Mesendoderm (in vitro differentiated cells): Measurements from ENCODE around the gene HTR6.
"Not testable (repeated sequence)": the region's sequence is repeated elsewhere in the genome, so short reads cannot be mapped to it uniquely, and the experiment has no call there.

Experiments
- DNase-seq: peaks from one replicate; pipeline ENCODE4 v3.0.0; 2013
- H2AK5ac ChIP-seq: 2 replicates; pipeline ENCODE4 v1.6.1; 2013; ENCODE audit warnings: low read length, inconsistent platforms
- H2BK120ac ChIP-seq: 2 replicates; pipeline ENCODE4 v1.6.1; 2013; ENCODE audit warnings: low read depth, mild to moderate bottlenecking, low read length, moderate library complexity, mixed read lengths
- H2BK15ac ChIP-seq: replicated peaks from 2 replicates; pipeline ENCODE4 v1.6.1; 2013; ENCODE audit warnings: low read depth, mild to moderate bottlenecking, moderate library complexity
- H2BK5ac ChIP-seq: 2 replicates; pipeline ENCODE4 v1.6.1; 2013; ENCODE audit warnings: low read length, inconsistent platforms
- H3K18ac ChIP-seq: 2 replicates; pipeline ENCODE4 v1.6.1; 2013; ENCODE audit warnings: mild to moderate bottlenecking, low read length, mixed read lengths
- H3K23ac ChIP-seq: one replicate; pipeline ENCODE4 v1.6.1; 2013; ENCODE audit warnings: low read length
- H3K27ac ChIP-seq: 2 replicates; pipeline ENCODE4 v1.5.1; 2013; ENCODE audit warnings: low read depth, mild to moderate bottlenecking, inconsistent platforms, low read length, moderate library complexity
- H3K27me3 ChIP-seq: 2 replicates; pipeline ENCODE4 v1.6.1; 2013; ENCODE audit warnings: low read length, control low read depth, mild to moderate bottlenecking, inconsistent platforms; ENCODE audit not compliant: insufficient read depth, poor library complexity
- H3K36me3 ChIP-seq: 2 replicates; pipeline ENCODE4 v1.6.1; 2013; ENCODE audit warnings: low read length, inconsistent platforms; ENCODE audit not compliant: control insufficient read depth, insufficient read depth
- H3K4ac ChIP-seq: one replicate; pipeline ENCODE4 v1.6.1; 2013; ENCODE audit warnings: low read depth, mild to moderate bottlenecking, low read length, moderate library complexity
- H3K4me1 ChIP-seq: 2 replicates; pipeline ENCODE4 v1.6.1; 2013; ENCODE audit warnings: low read depth, low read length, inconsistent platforms; ENCODE audit not compliant: control insufficient read depth
- H3K4me2 ChIP-seq: 2 replicates; pipeline ENCODE4 v1.6.1; 2013; ENCODE audit warnings: low read length
- H3K4me3 ChIP-seq: 2 replicates; pipeline ENCODE4 v1.5.1; 2013; ENCODE audit warnings: mild to moderate bottlenecking, low read length
- H3K56ac ChIP-seq: one replicate; pipeline ENCODE4 v1.6.1; 2013; ENCODE audit warnings: low read length
- H3K79me1 ChIP-seq: 2 replicates; pipeline ENCODE4 v1.6.1; 2013; ENCODE audit warnings: low read length, inconsistent platforms
- H3K79me2 ChIP-seq: 2 replicates; pipeline ENCODE4 v1.6.1; 2013; ENCODE audit warnings: mild to moderate bottlenecking, low read length; ENCODE audit not compliant: control insufficient read depth, insufficient read depth
- H3K9ac ChIP-seq: 2 replicates; pipeline ENCODE4 v1.6.1; 2013; ENCODE audit warnings: low read length, inconsistent platforms
- H4K5ac ChIP-seq: one replicate; pipeline ENCODE4 v1.6.1; 2013; ENCODE audit warnings: low read length
- H4K8ac ChIP-seq: one replicate; pipeline ENCODE4 v1.6.1; 2013; ENCODE audit warnings: low read depth, mild to moderate bottlenecking, control low read depth, low read length, moderate library complexity
- WGBS: extraction: QIAGEN DNeasy Blood & Tissue Kit; methylation state at CpG from one replicate; pipeline ENCODE4 v1.1.7; 2013; ENCODE audit warnings: low lambda C conversion rate, missing lambda C conversion rate; ENCODE audit not compliant: insufficient coverage; ENCODE audit errors: extremely low coverage; 5-methylcytosine and 5-hydroxymethylcytosine counted together

Gene HTR6

DNA sequence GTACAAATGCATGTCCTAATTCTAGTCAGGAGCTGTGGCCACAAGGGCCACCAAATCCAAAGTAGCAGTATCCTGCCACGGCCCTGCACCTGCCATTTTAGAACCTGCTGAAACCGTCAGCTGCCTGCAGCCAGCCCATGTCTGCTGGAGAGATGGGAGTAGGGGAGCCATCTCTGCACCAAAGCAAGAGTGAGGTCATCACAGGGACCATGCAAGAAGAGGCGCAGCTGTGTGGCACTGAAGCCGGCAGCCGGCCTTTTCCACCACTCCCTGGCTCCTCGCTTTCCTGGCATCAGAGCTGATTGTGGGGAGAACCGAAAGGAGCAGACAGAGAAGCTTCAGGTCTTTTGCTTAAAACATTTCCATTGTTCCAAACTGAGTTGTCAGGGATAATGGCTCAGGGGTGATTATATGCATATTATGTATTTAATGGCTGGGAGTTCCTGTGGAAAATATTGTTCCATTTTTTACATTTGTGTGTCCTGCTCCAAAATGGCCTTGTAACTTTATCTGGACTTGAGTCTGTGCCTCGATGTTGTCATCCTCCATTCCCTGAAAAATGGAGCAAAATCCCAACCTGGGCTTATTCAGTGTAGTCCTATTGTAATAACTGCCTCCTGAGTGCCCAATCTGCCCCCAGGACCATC lies 39.3 kb upstream of the HTR6 start:
- H3K4me2 ChIP-seq = no peak overlapping the region
- H3K27ac ChIP-seq = no peak overlapping the region
- H3K27me3 ChIP-seq = no peaks in the 10 kb centered on the region
- no peak overlapping the region for H2AK5ac ChIP-seq
- H2BK15ac ChIP-seq = no peak overlapping the region
- H3K4me1 ChIP-seq = no peaks in the 10 kb centered on the region
- H3K4ac ChIP-seq = no peak overlapping the region
- no peak overlapping the region for H2BK120ac ChIP-seq
- H3K79me1 ChIP-seq = peaks cover 9% of the 10 kb centered on the region
- WGBS = no CpG with 5 or more reads among the region's 8 CpGs
- H3K56ac ChIP-seq = no peak overlapping the region
- H3K4me3 ChIP-seq = no peak overlapping the region
- no peak overlapping the region for H4K5ac ChIP-seq
- no peak overlapping the region for H3K18ac ChIP-seq
- no peak overlapping the region for H3K23ac ChIP-seq
- no peak overlapping the region for H3K9ac ChIP-seq
- peaks cover 4% of the 10 kb centered on the region for H3K79me2 ChIP-seq
- DNase-seq = no peak
- H4K8ac ChIP-seq = no peak overlapping the region
- H3K36me3 ChIP-seq = no peaks in the 10 kb centered on the region
- H2BK5ac ChIP-seq = no peak overlapping the region

DNA sequence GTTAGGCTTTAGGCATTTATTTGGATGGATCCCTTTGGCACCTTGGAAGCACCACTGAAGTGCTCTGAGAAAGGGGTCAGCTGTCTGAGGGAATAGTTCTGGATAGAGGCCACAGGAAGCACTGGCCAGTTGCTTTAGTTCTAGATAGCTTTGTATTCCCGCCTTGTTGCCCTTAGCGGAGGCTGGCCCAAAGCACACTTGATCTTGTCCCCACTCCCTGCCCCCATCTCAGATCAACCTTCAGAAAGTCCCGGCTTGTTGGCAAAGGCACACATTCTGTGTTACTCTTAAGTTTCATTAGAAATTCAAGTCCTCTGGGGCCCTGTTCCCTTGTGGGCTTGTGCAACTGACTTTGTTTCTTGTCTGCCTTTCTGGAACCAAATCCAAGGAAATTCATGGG lies 35.8 kb upstream of the HTR6 start:
- Histone ChIP-seq H3K4me1 (no peaks in the 10 kb centered on the region), H3K4me2 (no peak overlapping the region), H3K18ac (no peak overlapping the region), H3K79me1 (peaks cover 2% of the 10 kb centered on the region), H2BK120ac (no peak overlapping the region), H2BK15ac (no peak overlapping the region), H3K4ac (no peak overlapping the region), H3K36me3 (no peaks in the 10 kb centered on the region), H3K79me2 (no peaks in the 10 kb centered on the region), H4K5ac (no peak overlapping the region), H3K23ac (no peak overlapping the region), H3K27ac (no peak overlapping the region), H2BK5ac (no peak overlapping the region), H3K9ac (no peak overlapping the region), H3K4me3 (no peak overlapping the region), H3K56ac (no peak overlapping the region), H2AK5ac (no peak overlapping the region), H3K27me3 (no peaks in the 10 kb centered on the region), H4K8ac (no peak overlapping the region)
- WGBS = no CpG with 5 or more reads among the region's 3 CpGs
- DNase-seq = no peak

DNA sequence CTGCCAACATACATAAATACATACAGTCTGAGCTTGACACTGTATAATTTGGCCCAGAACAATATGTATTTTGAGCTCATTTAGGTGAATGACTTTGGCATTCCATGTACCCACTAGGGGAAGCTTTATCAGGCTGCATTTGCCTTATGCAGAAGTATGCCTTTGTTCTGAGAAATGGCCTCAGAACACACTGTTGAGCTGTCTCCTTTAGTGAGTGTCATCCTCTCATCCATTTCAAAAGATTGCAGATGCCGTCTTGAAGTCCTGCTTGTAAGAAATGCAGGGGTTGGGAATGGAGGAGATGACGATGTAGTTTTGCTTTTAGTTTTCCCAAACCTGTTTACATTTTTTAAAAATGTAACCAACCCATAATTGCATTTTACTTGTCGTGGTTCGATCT lies 35.3 kb upstream of the HTR6 start:
- Histone ChIP-seq H3K56ac (no peak overlapping the region), H3K4ac (no peak overlapping the region), H2BK15ac (no peak overlapping the region), H4K8ac (no peak overlapping the region), H2BK5ac (no peak overlapping the region), H3K4me3 (no peak overlapping the region), H3K79me2 (no peaks in the 10 kb centered on the region), H3K9ac (no peak overlapping the region), H3K4me1 (no peaks in the 10 kb centered on the region), H4K5ac (no peak overlapping the region), H2AK5ac (no peak overlapping the region), H3K36me3 (no peaks in the 10 kb centered on the region), H3K79me1 (peaks cover 2% of the 10 kb centered on the region), H3K27ac (no peak overlapping the region), H3K18ac (no peak overlapping the region), H3K27me3 (no peaks in the 10 kb centered on the region), H2BK120ac (no peak overlapping the region), H3K4me2 (no peak overlapping the region), H3K23ac (no peak overlapping the region)
- WGBS = no CpG with 5 or more reads among the region's 4 CpGs
- DNase-seq = no peak

DNA sequence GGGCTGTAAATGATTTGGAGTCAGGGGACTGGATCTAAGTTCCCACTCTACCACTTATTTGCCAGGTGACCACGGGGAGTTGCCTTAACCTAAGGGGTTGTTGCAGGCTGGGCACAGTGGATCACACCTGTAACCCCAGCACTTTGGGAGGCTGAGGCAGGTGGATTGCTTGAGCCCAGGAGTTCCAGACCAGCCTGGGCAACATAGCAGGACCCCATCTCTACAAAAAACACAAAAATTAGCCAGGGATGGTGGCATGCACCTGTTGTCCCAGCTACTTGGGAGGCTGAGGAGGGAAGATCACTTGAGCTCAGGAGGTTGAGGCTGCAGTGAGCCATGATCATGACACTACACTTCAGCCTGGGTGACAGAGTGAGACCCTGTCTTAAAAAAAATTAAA lies 34.5 kb upstream of the HTR6 start:
- H3K4me1 ChIP-seq, H3K9ac ChIP-seq, H3K4me2 ChIP-seq, H3K79me1 ChIP-seq, H2BK15ac ChIP-seq, H3K27ac ChIP-seq, H4K8ac ChIP-seq, H3K56ac ChIP-seq, H3K18ac ChIP-seq, H2BK5ac ChIP-seq, H3K79me2 ChIP-seq, H4K5ac ChIP-seq, H2BK120ac ChIP-seq, H2AK5ac ChIP-seq, H3K36me3 ChIP-seq, DNase-seq, H3K27me3 ChIP-seq, H3K23ac ChIP-seq, H3K4me3 ChIP-seq, H3K4ac ChIP-seq: not testable (repeated sequence)
- WGBS = no CpG with 5 or more reads among the region's 1 CpG

DNA sequence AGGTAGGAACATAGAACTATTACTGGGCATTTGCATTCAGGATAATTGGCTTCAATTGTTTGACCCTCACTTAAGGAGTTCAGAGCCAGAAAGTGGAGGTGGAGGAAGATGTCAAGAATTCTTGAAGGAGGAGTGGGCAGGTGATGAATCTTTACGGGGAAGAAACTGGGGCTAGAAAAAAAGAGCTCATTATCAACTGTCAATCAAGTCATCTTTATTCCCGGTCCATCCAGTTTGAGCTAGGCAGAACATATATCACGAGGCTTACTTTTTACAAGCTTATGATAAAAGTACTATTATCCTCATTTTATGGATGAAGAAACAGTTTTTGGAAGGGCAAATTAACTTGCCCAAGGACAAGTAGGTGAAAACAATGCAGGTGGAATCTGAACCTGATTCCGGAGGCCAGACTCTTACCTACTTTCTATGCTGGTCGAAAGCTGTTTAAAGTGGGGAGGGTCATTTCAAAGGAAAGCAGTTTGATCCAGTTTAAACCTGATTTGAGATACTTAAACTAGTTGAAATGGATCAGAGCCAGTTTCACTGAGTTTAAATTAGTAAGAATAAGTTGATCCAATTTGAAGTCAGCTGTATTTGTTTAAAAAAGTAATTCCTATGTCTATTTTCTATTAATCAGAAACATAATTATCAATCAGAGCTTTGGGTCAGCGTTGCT lies 33.8 kb upstream of the HTR6 start:
- no peak overlapping the region for H2BK15ac ChIP-seq
- no peak overlapping the region for H4K8ac ChIP-seq
- no peaks in the 10 kb centered on the region for H3K4me1 ChIP-seq
- no peak overlapping the region for H2BK120ac ChIP-seq
- no peak overlapping the region for H3K4me2 ChIP-seq
- H3K4ac ChIP-seq = no peak overlapping the region
- H4K5ac ChIP-seq = no peak overlapping the region
- no peak overlapping the region for H3K27ac ChIP-seq
- no CpG with 5 or more reads among the region's 6 CpGs for WGBS
- H3K36me3 ChIP-seq = no peaks in the 10 kb centered on the region
- no peak overlapping the region for H3K4me3 ChIP-seq
- no peaks in the 10 kb centered on the region for H3K79me2 ChIP-seq
- H3K56ac ChIP-seq = no peak overlapping the region
- H3K27me3 ChIP-seq = no peaks in the 10 kb centered on the region
- H2AK5ac ChIP-seq = no peak overlapping the region
- no peaks in the 10 kb centered on the region for H3K79me1 ChIP-seq
- no peak for DNase-seq
- H3K18ac ChIP-seq = no peak overlapping the region
- H3K9ac ChIP-seq = no peak overlapping the region
- H2BK5ac ChIP-seq = no peak overlapping the region
- H3K23ac ChIP-seq = no peak overlapping the region

DNA sequence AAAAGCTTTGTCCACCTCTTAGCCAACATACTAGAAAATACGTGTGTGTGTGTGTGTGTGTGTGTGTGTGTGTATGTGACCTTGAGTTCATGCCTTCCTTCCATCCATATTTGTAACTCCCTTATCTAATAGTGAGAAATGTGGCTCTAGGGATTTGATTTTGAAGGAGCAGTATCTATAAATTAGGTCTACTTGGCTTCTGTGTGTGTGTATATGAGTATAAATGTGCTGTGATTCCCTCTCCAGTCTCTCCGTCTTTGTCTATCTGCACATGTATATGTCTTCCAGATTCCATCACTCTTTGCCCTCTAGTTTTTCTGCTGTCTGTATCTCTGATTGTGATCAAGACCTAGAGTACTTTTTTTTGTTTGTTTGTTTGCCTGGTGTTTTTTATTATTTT lies 32.5 kb upstream of the HTR6 start:
- no peak overlapping the region for H4K8ac ChIP-seq
- no peak overlapping the region for H2AK5ac ChIP-seq
- no peaks in the 10 kb centered on the region for H3K27me3 ChIP-seq
- no peak for DNase-seq
- no peak overlapping the region for H3K9ac ChIP-seq
- H3K79me2 ChIP-seq = no peaks in the 10 kb centered on the region
- WGBS = no CpG with 5 or more reads among the region's 2 CpGs
- H3K36me3 ChIP-seq = no peaks in the 10 kb centered on the region
- no peaks in the 10 kb centered on the region for H3K4me1 ChIP-seq
- H2BK15ac ChIP-seq = no peak overlapping the region
- no peak overlapping the region for H3K4ac ChIP-seq
- no peak overlapping the region for H3K23ac ChIP-seq
- H2BK120ac ChIP-seq = no peak overlapping the region
- H4K5ac ChIP-seq = no peak overlapping the region
- no peak overlapping the region for H3K18ac ChIP-seq
- no peak overlapping the region for H3K4me3 ChIP-seq
- no peak overlapping the region for H2BK5ac ChIP-seq
- H3K27ac ChIP-seq = no peak overlapping the region
- H3K4me2 ChIP-seq = no peak overlapping the region
- H3K56ac ChIP-seq = no peak overlapping the region
- H3K79me1 ChIP-seq = no peaks in the 10 kb centered on the region
